Nephron progenitor cell (in vitro differentiated cells): Measurements from ENCODE around the gene ITPK1.

Experiments
- DNase-seq: peaks from one replicate; pipeline ENCODE4 v3.0.0; 2021
- H3K27ac Mint-ChIP-seq: 2 replicates; pipeline ENCODE4 v1.8.0; 2021; ENCODE audit warnings: mild to moderate bottlenecking, moderate library complexity, mixed read lengths
- H3K27me3 Mint-ChIP-seq: 2 replicates; pipeline ENCODE4 v1.8.0; 2021; ENCODE audit warnings: mild to moderate bottlenecking, low read depth, mixed read lengths; ENCODE audit not compliant: poor library complexity
- H3K36me3 Mint-ChIP-seq: 2 replicates; pipeline ENCODE4 v1.8.0; 2021; ENCODE audit warnings: low read depth, mixed read lengths
- H3K4me1 Mint-ChIP-seq: 2 replicates; pipeline ENCODE4 v1.8.0; 2021; ENCODE audit warnings: mixed read lengths
- H3K4me3 Mint-ChIP-seq: 2 replicates; pipeline ENCODE4 v1.8.0; 2021; ENCODE audit warnings: mild to moderate bottlenecking, moderate library complexity, mixed read lengths
- H3K9me3 Mint-ChIP-seq: 2 replicates; pipeline ENCODE4 v1.8.0; 2021; ENCODE audit warnings: mild to moderate bottlenecking, moderate library complexity, mixed read lengths
- CTCF ChIP-seq: fragments of 200-600 bp; sonication (generic); IDR thresholded peaks from 2 replicates; pipeline ENCODE4 v1.5.0; 2021; ENCODE audit warnings: antibody characterized with exemption

Gene ITPK1

GRCh38 chr14:92949496-92950192, 166.1 kb downstream of the ITPK1 start:
- DNase-seq: no peak
- Mint-ChIP-seq H3K36me3 (no peaks in the 10 kb centered on the region), H3K4me1 (peaks cover 6% of the 10 kb centered on the region), H3K27me3 (peaks cover 3% of the 10 kb centered on the region), H3K9me3 (no peaks in the 10 kb centered on the region), H3K27ac (peak overlapping the region; percentile 74), H3K4me3 (no peak overlapping the region)
- TF ChIP-seq CTCF: no peak

GRCh38 chr14:92948647-92949046, 167.1 kb downstream of the ITPK1 start:
- peaks cover 3% of the 10 kb centered on the region for H3K27me3 Mint-ChIP-seq
- peak overlapping the region; percentile 74 for H3K27ac Mint-ChIP-seq
- peaks cover 6% of the 10 kb centered on the region for H3K4me1 Mint-ChIP-seq
- no peaks in the 10 kb centered on the region for H3K9me3 Mint-ChIP-seq
- H3K4me3 Mint-ChIP-seq: no peak overlapping the region
- no peaks in the 10 kb centered on the region for H3K36me3 Mint-ChIP-seq
- TF ChIP-seq CTCF: no peak
- DNase-seq: no peak

DNA sequence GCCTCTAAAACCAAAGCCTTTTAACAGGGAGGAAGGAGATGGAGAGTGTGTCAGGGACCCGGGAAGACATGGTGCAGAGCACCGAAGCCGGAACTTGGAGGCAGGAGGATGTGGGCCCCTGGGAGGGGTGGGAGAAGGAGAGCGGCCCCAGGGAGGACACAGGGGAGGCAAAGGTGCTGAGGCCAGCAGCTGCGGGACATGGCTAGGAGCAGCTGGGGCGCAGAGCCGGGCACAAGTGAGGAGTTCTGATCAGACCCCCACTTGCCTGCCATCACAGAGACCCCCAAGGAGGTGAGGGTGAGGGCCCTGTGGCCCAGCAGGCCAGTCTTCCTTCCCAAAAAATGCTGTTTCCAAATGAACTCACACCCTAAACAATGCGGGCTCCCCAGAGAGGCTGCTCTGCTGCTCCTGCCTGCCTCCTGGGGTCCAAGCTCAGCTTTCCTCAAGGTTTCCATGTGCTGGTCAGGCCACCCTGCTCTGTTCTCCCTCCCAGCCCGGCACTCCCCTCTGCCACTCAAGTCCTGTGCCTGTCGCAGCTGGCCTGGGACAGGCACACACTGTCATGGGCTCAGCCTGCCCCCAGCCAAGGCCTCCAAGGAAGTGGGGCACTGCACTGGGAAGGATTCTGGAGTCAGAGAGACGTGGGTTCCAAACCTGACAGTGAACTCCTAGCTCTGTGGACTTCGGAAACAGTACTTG, 168.7 kb downstream of the ITPK1 start:
- no peak for DNase-seq
- peaks cover 2% of the 10 kb centered on the region for H3K4me1 Mint-ChIP-seq
- no peak overlapping the region for H3K27ac Mint-ChIP-seq
- no peaks in the 10 kb centered on the region for H3K9me3 Mint-ChIP-seq
- H3K27me3 Mint-ChIP-seq: no peaks in the 10 kb centered on the region
- no peaks in the 10 kb centered on the region for H3K36me3 Mint-ChIP-seq
- no peak for TF ChIP-seq CTCF
- H3K4me3 Mint-ChIP-seq: no peak overlapping the region

DNA sequence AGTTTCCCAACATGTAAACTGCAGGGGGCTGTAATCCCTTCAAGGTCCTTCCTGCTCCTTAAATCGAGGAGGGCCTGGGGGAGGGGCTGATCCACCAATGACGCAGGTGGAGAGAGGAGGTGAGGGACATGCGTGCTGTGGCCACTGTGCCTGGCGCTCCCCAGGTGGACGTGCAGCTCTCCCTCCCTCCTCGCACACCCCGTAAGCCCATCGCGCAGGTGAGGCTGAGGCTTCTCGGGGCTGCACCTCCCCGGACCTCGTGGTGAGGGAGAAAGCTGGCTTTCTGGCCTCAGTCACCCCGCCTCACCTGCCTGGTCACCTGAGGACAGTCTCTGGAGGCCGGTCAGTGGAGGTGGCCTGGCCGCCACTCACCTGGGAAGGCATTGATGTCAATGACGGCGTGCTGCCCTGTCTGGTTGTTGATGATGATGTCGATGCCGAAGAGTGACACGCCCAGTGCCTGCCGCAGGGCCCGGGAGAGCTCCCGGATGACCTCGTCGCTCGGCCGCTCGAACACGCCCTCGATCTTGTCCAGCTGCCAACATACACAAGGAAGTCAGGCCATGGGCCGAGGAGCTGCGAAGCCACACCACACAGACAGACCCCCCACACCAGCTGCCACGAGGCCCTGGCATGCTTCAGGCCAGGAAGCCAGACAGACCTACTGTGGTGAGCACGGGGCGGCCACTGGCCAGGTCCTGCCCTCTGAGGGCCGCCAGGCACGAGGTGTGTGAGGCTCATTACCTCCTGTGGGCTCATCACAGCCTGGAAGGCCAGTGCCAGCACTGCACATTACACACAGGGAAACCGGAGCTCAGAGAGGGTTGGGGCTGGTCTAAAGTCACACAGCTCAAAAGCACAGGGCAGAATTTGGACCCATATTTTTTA, 169.5 kb downstream of the ITPK1 start:
- Mint-ChIP-seq H3K27ac (no peak overlapping the region), H3K4me1 (no peaks in the 10 kb centered on the region), H3K36me3 (no peaks in the 10 kb centered on the region), H3K9me3 (no peaks in the 10 kb centered on the region), H3K4me3 (no peak overlapping the region), H3K27me3 (no peaks in the 10 kb centered on the region)
- TF ChIP-seq CTCF: no peak
- DNase-seq: no peak

GRCh38 chr14:92945544-92945943, 170.2 kb downstream of the ITPK1 start:
- Mint-ChIP-seq H3K9me3 (no peaks in the 10 kb centered on the region), H3K4me1 (no peaks in the 10 kb centered on the region), H3K4me3 (no peak overlapping the region), H3K27me3 (no peaks in the 10 kb centered on the region), H3K36me3 (no peaks in the 10 kb centered on the region), H3K27ac (no peak overlapping the region)
- no peak for DNase-seq
- TF ChIP-seq CTCF: no peak
